ENCODE measurements around the gene PSTPIP1.

GRCh38 chr15:76987276-76987675, 7.7 kb upstream of the PSTPIP1 start:
- TF ChIP-seq RFX5 (IDR thresholded peaks at IDR 0.05) (no peak), JUN (IDR thresholded peaks at IDR 0.05) (no peak), CTCF (IDR thresholded peaks at IDR 0.05) (no peak), POLR2A (IDR thresholded peaks at IDR 0.05; ENCODE audit: low read length) (no peak), HES2 (IDR thresholded peaks at IDR 0.05) (no peak), EP300 (IDR thresholded peaks at IDR 0.05) (no peak), CEBPB (IDR thresholded peaks at IDR 0.05) (no peak)
